GM21360 (cell line): ENCODE measurements around the gene TTLL8.

ENCODE experiments used
- ATAC-seq: cut with Tn5 transposase; IDR thresholded peaks from one replicate; pipeline ENCODE4 v1.9.1; 2021; ENCODE audit warnings: mild to moderate bottlenecking, moderate library complexity; ENCODE audit not compliant: unreplicated experiment

The TTLL8 gene

DNA sequence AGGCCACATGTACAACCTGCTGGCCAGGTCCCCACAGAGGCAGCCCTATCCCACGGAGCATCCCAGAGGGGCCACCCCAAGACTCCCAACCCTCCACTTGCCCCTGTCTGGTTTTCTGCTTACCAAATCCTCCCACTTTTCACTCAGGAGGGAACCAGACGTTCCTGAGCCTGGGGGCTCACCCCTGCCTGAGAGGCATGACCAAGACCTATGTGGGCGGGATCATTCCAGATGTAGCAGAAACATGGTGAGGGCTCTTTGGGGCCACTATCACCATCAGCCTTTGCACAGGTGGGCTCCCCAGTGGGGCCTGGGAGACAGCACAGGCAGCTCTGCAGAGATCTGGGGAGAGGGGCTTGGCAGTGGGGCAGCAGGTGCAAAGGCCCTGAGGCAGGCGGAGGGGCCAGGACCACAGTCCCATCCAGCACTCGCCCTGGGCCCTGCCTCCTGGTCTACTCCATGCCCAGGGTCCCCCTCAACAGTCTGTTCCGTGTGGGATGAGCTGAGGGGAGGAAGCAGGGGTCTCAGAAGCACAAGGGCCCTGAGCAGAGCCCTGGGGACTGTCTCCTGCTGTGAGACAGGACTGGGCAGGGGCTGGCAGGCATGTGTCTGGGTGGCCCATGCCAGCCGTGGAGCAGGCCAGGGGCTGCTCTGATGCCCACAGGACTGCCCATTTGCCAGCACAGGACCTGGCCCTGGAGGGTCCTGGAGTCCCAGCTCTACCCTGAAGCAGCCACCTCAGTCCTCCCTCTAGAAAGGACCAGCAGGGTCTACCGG, 88.2 kb downstream of the TTLL8 start:
- ATAC-seq = peak; percentile 1

GRCh38 chr22:49968831-49969661, 89.1 kb downstream of the TTLL8 start:
- ATAC-seq = no peak
